ENCODE measurements around the gene GMDS.

DNA sequence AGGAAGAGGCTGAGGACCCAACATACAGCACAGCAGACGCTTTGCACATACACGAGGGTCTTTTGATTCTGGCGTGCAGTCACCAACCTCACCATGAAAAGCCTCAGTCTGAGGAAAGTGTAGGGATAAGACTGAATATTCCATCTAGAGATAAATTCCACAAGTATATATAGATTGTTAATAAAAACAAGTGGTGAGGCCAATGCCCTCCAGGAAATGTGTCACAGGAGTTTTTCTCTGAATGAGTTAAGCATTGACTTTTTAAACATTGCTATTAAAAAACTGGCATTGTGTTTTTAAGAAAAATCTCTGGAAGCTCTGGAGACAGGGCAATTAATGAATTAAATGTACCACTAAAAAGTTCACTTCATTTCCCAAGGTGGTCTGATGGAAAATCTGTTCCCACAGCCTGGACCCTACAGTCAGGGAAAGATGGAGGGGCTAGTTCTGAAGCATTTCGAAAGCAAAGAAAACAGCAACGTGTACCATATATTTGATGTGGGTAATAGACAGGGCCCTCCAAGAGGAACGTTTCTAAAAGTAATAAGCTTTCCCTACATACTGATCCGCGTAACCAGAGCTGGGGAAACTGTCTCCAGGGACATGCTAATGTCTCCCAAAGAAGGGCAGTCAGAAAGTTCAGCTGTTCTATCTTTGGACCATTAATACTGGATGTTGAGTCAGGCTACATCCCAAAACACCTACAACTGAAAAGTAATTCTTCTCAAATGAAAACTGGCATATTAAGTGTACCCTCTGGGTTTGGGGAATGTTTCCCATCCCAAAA, 334.6 kb downstream of the GMDS start:
- TF ChIP-seq EZH2 (IDR thresholded peaks at IDR 0.05; ENCODE audit: borderline replicate concordance, low read depth, low read length, severe bottlenecking): no peak
- TF ChIP-seq, protein P1, sequence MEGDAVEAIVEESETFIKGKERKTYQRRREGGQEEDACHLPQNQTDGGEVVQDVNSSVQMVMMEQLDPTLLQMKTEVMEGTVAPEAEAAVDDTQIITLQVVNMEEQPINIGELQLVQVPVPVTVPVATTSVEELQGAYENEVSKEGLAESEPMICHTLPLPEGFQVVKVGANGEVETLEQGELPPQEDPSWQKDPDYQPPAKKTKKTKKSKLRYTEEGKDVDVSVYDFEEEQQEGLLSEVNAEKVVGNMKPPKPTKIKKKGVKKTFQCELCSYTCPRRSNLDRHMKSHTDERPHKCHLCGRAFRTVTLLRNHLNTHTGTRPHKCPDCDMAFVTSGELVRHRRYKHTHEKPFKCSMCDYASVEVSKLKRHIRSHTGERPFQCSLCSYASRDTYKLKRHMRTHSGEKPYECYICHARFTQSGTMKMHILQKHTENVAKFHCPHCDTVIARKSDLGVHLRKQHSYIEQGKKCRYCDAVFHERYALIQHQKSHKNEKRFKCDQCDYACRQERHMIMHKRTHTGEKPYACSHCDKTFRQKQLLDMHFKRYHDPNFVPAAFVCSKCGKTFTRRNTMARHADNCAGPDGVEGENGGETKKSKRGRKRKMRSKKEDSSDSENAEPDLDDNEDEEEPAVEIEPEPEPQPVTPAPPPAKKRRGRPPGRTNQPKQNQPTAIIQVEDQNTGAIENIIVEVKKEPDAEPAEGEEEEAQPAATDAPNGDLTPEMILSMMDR (IDR thresholded peaks at IDR 0.05; ENCODE audit: borderline replicate concordance, extremely low read depth, low read length, poor library complexity, severe bottlenecking): no peak

Measured in DND-41 (cell line).